ENCODE data around the gene SAPCD1.

SAPCD1 gene

DNA sequence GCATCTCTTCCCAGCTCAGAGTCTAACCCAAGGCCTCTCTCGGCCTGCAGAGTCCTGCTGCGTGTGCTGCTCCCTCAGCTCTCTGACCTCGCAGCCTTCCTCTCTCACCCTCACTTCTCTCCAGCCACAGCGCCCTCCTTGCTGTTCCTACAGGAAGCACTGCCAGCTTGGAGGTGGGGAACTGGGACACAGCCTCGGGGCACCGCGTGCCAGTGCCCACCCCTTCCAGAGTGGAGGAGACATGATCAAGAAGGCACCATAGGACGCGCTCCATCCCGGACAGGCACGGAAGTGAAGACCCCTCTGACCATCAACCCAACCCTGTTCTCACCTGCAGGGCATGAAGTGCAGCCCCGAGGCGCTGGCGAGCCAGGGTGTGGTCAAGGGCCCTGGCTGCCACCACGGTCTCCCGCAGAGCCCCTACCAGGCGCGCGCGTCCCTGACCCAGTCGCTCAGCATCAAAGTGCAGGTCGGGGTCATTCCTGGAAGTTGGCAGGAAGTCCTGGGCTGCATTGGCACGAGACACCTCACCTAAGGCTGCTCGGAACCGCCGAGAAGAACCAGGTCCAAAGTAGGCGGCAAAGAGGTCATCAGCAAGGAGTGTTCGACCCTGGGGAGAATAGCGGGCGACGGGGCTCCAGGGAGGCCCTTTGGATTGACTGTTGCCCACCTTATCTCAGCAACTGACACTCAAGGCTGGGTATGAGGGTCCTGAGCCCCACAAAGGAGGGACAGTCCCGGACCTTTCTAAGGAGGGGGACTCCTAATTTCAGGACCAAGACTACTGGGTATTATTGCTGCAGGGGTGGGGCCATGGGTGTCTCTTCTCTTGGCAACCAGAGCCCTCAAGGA lies 13.4 kb downstream of the SAPCD1 start:
- Histone ChIP-seq H3K36me3 (ENCODE audit: insufficient read depth, low read length) (peaks cover 32% of the 10 kb centered on the region), H3K4me2 (ENCODE audit: low read length) (no peak overlapping the region), H3K4me3 (ENCODE audit: low read length) (no peak overlapping the region), H3K4me1 (ENCODE audit: control insufficient read depth, insufficient read depth, low read length) (peaks cover 15% of the 10 kb centered on the region), H3K9ac (ENCODE audit: low read depth, low read length) (no peak overlapping the region), H3K27me3 (ENCODE audit: control insufficient read depth, insufficient read depth, low read length) (no peaks in the 10 kb centered on the region), H3K9me3 (replicated peaks; ENCODE audit: low read length) (no peaks in the 10 kb centered on the region)

DNA sequence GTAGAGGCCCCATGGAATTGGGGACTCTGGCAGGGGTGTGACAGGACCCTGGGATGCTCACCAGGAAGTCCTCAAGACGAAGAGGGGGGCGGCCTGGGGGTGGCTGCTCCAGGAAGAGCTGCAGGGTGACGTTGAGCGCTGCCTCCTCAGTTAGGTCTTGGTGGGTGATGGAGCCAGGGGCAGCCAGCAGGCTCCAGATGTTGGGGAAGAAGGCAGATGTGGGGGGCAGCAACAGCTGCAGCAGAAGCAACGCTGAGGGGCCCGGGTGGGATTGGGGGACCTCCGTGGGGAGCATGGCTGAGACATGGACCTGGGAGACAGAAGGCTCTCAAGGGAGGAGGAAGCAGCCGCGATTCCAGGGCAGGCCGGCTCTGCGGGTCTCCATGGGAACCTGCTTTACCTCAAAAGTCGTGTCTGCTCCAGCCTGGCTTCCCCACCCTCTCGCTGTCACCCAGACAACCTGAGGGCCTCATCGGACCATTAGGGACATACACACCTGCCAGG lies 14.1 kb downstream of the SAPCD1 start:
- Histone ChIP-seq H3K4me1 (ENCODE audit: control insufficient read depth, insufficient read depth, low read length) (peaks cover 15% of the 10 kb centered on the region), H3K9me3 (replicated peaks; ENCODE audit: low read length) (no peaks in the 10 kb centered on the region), H3K36me3 (ENCODE audit: insufficient read depth, low read length) (peaks cover 36% of the 10 kb centered on the region), H3K4me2 (ENCODE audit: low read length) (peak overlapping the region; percentile 71), H3K4me3 (ENCODE audit: low read length) (peak overlapping the region; percentile 48), H3K27me3 (ENCODE audit: control insufficient read depth, insufficient read depth, low read length) (no peaks in the 10 kb centered on the region), H3K9ac (ENCODE audit: low read depth, low read length) (peak overlapping the region; percentile 37)

DNA sequence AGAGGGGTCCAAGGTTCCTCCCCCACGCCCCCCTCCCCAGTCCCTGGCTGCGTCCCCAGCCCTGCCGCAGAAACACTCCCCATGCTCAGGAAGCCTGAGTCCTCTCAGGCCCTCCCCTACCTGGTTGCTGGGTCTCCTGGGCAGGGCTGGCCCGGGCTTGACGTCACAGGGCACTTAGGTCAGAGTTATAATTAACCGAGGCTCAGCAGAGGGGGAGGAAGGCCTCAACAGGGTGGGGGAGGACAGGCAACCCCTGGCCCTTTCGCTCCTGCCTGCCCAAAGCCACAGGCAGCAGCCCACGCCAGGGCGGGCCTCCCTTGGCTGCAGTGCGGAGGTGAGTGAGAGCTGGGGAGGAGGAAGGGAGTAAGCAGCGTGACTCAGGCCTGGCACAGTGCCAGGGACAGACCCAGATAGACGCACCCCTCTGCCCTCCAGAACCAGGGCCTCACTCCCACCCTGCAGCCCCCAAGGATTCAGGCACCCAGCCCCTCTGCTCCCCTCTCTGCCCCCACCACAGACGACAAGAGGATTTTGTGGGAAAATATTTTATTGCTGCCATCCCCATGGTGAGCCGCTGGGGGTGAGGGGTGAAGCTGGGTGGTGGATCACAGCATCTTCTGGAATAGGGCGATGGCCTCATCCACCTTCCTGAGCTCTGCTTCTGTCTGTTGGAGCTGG lies 14.7 kb downstream of the SAPCD1 start, which contains the start of gene VWA7:
TSS of gene VWA7 (minus strand) at position 340 of the 678 bp plus-strand sequence. CDS start 549 bp downstream, outside the sequence.
- peaks cover 15% of the 10 kb centered on the region for H3K4me1 ChIP-seq (ENCODE audit: control insufficient read depth, insufficient read depth, low read length)
- H3K4me3 ChIP-seq (ENCODE audit: low read length): peak within 1 kb of the TSS; percentile 48
- no peaks in the 10 kb centered on the region for H3K9me3 ChIP-seq (replicated peaks; ENCODE audit: low read length)
- H3K27me3 ChIP-seq (ENCODE audit: control insufficient read depth, insufficient read depth, low read length): no peaks in the 10 kb centered on the region
- peaks cover 42% of the 10 kb centered on the region for H3K36me3 ChIP-seq (ENCODE audit: insufficient read depth, low read length)
- H3K9ac ChIP-seq (ENCODE audit: low read depth, low read length): peak within 1 kb of the TSS; percentile 37
- H3K4me2 ChIP-seq (ENCODE audit: low read length): peak within 1 kb of the TSS; percentile 71

DNA sequence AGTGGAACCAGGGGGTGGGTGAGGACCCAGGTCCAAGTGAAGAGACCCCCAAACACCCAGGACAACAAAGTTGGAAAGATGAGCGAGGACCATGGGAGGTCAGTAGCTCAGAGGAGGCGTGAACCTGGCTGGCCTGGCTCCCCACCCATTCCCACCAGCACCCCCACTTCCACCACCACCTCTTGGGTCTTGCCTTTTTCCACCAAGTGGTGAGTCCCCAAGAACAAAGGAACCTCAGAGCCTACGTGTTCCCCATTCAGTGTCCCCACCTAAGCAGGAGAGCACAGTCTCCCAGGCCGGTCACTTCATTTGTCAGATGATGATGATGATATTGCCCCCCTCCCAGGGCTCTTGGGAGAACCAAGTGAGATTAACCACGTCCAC lies 15.2 kb downstream of the SAPCD1 start:
- Histone ChIP-seq H3K9ac (ENCODE audit: low read depth, low read length) (no peak overlapping the region), H3K36me3 (ENCODE audit: insufficient read depth, low read length) (peaks cover 47% of the 10 kb centered on the region)

DNA sequence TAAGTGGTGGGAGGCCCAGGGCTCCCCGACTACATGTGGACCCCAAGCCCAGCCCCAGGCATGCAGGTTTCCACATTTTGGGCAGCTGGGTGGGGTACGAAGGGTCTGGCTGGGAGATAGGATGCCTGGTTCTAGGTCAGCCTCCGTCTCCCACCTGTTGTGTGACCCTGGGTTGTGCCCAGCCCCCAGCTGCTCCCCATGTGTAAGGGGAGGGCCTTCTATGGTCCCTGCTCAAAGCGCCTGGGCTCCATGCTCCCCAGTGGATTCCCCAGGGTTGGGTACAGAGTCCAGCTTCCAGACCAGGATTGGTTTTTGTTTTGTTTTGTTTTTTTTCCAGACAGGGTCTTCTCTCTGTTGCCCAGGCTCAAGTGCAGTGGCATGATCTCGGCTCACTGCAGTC lies 15.7 kb downstream of the SAPCD1 start:
- Histone ChIP-seq H3K4me2 (ENCODE audit: low read length) (no peak overlapping the region), H3K27me3 (ENCODE audit: control insufficient read depth, insufficient read depth, low read length) (no peaks in the 10 kb centered on the region), H3K36me3 (ENCODE audit: insufficient read depth, low read length) (peaks cover 52% of the 10 kb centered on the region)

More for the DNA sequence above, 15.2 kb downstream of the SAPCD1 start:
- H3K4me3 ChIP-seq (ENCODE audit: low read length): no peak overlapping the region
- peak overlapping the region; percentile 71 for H3K4me2 ChIP-seq (ENCODE audit: low read length)
- H3K9me3 ChIP-seq (replicated peaks; ENCODE audit: low read length): no peaks in the 10 kb centered on the region
- H3K4me1 ChIP-seq (ENCODE audit: control insufficient read depth, insufficient read depth, low read length): peaks cover 15% of the 10 kb centered on the region
- H3K27me3 ChIP-seq (ENCODE audit: control insufficient read depth, insufficient read depth, low read length): no peaks in the 10 kb centered on the region

GRCh38 chr6:31778999-31779885 lies 16.8 kb downstream of the SAPCD1 start:
- Histone ChIP-seq H3K9ac (ENCODE audit: low read depth, low read length) (no peak overlapping the region), H3K9me3 (replicated peaks; ENCODE audit: low read length) (no peaks in the 10 kb centered on the region), H3K36me3 (ENCODE audit: insufficient read depth, low read length) (peaks cover 58% of the 10 kb centered on the region), H3K27me3 (ENCODE audit: control insufficient read depth, insufficient read depth, low read length) (no peaks in the 10 kb centered on the region), H3K4me3 (ENCODE audit: low read length) (no peak overlapping the region), H3K4me1 (ENCODE audit: control insufficient read depth, insufficient read depth, low read length) (peaks cover 15% of the 10 kb centered on the region), H3K4me2 (ENCODE audit: low read length) (no peak overlapping the region)

More for the DNA sequence above, 15.7 kb downstream of the SAPCD1 start:
- Histone ChIP-seq H3K4me1 (ENCODE audit: control insufficient read depth, insufficient read depth, low read length) (peaks cover 15% of the 10 kb centered on the region), H3K4me3 (ENCODE audit: low read length) (no peak overlapping the region), H3K9ac (ENCODE audit: low read depth, low read length) (no peak overlapping the region), H3K9me3 (replicated peaks; ENCODE audit: low read length) (no peaks in the 10 kb centered on the region)

DNA sequence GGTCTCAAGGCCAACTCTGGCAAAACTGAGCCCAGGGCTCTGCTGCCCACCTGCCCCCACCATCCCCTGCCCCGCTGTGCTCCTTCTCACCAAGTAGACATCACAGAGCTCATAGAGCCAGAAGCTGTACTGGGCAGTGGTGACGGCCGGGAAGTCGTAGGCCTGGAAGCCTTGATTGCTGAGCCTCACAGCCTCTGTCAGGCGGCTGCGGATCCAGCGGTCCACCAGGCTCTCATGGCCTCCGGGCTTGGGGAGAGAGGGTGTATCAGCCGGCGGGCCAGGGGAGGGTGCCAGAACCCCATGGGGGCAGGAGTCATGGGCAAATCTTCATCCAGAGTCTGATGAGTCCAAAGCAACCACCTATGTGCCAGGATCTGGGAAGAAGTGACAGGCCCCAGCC lies 17.5 kb downstream of the SAPCD1 start:
- Histone ChIP-seq H3K9me3 (replicated peaks; ENCODE audit: low read length) (no peaks in the 10 kb centered on the region), H3K4me2 (ENCODE audit: low read length) (no peak overlapping the region), H3K27me3 (ENCODE audit: control insufficient read depth, insufficient read depth, low read length) (no peaks in the 10 kb centered on the region), H3K4me1 (ENCODE audit: control insufficient read depth, insufficient read depth, low read length) (peaks cover 15% of the 10 kb centered on the region), H3K4me3 (ENCODE audit: low read length) (no peak overlapping the region), H3K9ac (ENCODE audit: low read depth, low read length) (no peak overlapping the region), H3K36me3 (ENCODE audit: insufficient read depth, low read length) (peaks cover 65% of the 10 kb centered on the region)

GRCh38 chr6:31780507-31781243 lies 18.2 kb downstream of the SAPCD1 start:
- H3K4me1 ChIP-seq (ENCODE audit: control insufficient read depth, insufficient read depth, low read length): peaks cover 15% of the 10 kb centered on the region
- no peak overlapping the region for H3K4me2 ChIP-seq (ENCODE audit: low read length)
- no peaks in the 10 kb centered on the region for H3K9me3 ChIP-seq (replicated peaks; ENCODE audit: low read length)
- no peak overlapping the region for H3K4me3 ChIP-seq (ENCODE audit: low read length)
- H3K27me3 ChIP-seq (ENCODE audit: control insufficient read depth, insufficient read depth, low read length): no peaks in the 10 kb centered on the region
- peaks cover 72% of the 10 kb centered on the region for H3K36me3 ChIP-seq (ENCODE audit: insufficient read depth, low read length)
- H3K9ac ChIP-seq (ENCODE audit: low read depth, low read length): no peak overlapping the region

DNA sequence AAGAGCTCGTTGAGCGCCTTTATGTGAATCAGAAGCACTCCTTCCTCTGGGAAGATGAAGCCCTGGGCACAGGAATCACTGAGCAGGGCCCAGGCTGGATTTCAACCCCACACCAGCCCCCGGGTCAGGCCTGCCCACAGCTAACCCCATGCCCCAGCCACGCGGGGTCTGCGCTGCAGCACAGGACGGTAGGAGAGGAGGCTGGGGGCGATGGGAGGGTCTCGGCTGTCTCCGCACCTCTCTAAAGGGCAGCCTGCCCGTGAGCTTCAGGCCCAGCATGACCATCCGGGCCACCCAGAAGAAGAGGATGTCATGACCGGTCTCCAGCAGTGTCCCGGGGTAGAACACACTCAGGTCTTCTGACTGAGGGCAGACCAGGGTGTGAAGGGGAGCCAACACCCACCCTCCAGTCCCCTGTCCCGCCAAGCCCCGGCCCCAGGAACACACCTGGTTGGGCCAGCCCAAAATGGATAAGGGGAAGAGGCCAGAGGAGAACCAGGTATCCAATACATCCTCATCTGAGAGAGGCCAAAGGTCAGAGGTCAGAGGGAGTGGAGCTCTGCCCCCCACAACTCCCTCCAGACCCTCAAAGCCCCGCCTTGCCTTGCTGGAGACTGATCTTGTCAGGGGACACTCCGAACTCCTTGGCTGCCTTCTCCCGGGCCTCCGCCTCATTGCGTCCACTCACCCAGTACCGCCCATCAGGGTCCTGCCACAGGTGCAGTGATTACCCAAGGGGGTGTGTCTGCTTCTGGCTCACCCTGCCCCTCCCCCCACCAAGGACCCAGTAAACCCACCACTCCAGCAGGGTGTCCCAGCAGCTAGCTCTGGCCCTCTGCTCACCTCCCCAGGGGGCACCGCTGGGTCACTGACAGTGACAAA lies 19.0 kb downstream of the SAPCD1 start:
- H3K36me3 ChIP-seq (ENCODE audit: insufficient read depth, low read length): peaks cover 76% of the 10 kb centered on the region
- H3K9ac ChIP-seq (ENCODE audit: low read depth, low read length): no peak overlapping the region
- no peaks in the 10 kb centered on the region for H3K9me3 ChIP-seq (replicated peaks; ENCODE audit: low read length)
- peaks cover 14% of the 10 kb centered on the region for H3K4me1 ChIP-seq (ENCODE audit: control insufficient read depth, insufficient read depth, low read length)
- H3K27me3 ChIP-seq (ENCODE audit: control insufficient read depth, insufficient read depth, low read length): no peaks in the 10 kb centered on the region
- H3K4me3 ChIP-seq (ENCODE audit: low read length): no peak overlapping the region
- H3K4me2 ChIP-seq (ENCODE audit: low read length): no peak overlapping the region

Measured in skeletal muscle satellite cell (primary cell).